SIG-M5 treated with dmso at 0.1 percent for 504 hours (cell line): ENCODE data around the gene KLK3.

Experiments
- DNase-seq: peaks from one replicate; lab custom pipeline; 2025; ENCODE audit not compliant: unreplicated experiment; lab: John Stamatoyannopoulos, UW

KLK3 gene

DNA sequence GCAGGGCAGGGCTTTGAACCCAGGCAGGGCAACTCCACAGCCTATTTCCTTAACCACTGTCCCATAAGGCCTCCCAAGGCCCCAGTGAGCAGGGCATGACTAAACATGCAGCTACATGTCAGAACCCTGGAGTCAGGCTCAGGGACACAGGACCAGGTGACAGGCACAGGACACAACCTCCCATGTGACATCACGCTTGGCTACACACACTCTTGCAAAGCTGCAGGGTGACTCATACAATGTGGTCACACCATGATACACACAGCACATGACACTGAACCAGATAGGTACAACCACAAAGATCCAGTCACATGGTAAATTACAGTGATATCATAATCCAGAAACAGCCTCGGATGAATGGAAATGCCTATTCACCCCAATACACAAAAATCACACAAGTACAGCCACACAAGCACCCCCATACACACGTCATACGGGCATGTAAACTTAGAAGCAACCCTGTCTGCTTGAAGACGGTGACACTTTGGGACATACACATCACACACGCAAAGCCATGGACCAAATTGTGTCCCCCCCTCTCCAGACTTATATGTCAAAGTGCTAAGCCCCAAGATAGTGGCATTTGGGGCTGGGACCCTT is 42.0 kb downstream of the KLK3 start:
- no peak for DNase-seq

DNA sequence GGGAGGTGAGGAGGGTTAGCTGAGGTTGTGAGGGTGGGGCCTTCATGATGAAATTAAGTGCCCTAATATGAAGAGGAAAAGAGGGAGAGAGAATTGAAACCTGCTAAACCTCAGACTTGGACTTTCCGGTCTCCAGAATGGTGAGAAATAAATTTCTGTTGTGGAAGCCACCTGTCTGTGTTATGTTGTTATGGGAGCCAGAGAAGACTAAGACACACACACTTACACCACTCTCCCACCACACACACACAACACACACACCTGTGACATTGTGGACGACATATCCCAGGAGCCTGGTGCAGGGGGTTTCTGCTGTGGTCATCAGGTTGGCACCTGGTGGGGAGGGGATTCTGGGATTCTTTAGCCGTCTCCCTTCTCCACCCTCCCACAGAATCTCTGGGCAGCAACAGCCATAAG is 42.5 kb downstream of the KLK3 start:
- DNase-seq, result no peak

DNA sequence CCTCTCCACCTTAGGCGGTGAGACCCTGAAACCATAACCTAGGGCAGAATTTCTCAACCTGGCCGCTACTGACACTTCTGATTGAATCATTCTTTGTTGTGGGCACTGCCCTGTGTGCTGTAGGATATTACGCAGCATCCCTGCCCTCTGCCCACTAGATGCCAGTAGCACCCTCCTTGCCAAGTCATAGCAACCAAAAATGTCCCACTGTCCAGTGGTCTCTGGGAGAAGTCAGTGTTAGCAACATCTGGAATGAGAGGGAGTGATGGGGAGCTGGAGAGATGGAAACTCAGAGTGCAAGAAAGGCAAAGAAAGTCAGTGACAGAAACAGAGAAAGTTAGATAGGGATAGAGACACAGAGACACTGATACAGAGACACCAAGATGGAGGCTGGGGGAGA is 42.9 kb downstream of the KLK3 start:
- no peak for DNase-seq

DNA sequence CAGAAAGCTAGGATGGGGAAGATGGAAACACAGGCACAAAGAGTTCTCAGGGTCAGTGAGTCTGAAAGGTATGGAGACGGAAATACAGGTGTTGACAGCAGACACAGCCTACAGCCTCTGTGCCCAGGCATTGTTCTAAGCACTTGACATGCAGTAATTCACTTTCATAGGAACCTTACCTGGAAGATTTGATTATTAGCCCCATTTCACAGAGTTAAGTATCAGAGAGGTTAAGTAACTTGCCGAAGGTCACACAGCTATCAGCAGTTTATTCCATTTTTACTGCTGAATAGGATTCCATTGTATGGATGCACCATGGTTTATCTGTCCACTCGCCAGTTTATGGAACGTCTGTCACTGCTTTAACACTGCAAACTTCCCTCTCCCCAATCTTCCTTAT is 43.3 kb downstream of the KLK3 start:
- DNase-seq, result no peak

GRCh38 chr19:50899569-50899968 is 44.9 kb downstream of the KLK3 start:
- no peak for DNase-seq

DNA sequence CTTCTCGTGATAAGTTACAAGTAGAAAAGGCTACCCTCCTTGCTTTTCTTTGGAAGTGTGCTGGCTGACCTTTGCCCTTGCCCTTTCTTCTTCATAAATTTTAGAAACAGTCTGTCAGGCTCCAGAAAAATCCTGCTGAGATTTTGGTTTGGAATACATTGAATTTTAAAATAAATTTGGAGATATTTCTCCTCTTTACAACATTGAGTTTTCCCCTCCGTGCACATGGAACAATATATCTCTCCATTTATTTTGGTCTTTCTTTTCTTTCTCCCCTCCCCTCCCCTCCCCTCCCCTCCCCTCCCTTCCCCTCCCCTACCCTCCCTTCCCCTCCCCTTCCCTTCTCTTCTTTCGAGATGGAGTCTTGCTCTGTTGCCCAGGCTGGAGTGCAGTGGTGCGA is 47.9 kb downstream of the KLK3 start:
- no peak for DNase-seq

- no peak for DNase-seq
Observed at GRCh38 chr19:50906217-50906616, 51.5 kb downstream of the KLK3 start.

DNA sequence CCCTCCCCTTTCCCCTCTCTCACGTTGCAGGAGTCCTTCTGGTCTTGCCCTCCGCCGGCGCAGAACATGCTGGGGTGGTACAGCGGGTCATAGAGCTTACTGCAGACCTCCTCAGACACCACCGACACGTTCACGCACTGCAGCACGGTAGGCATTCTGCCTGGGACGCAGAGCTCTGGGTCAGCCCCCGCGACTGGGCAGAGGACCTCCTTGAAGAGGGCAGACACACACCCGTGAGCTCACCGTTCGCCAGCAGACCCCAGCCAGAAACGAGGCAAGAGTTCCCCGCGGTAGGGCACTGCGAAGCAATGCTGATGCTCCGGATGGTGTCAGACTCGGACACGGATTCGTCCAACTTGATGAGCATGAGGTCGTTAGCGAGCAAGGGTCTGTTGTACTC is 53.6 kb downstream of the KLK3 start:
- no peak for DNase-seq

GRCh38 chr19:50909240-50910070 is 54.7 kb downstream of the KLK3 start:
- peak; percentile 31 for DNase-seq
